Activated T-cell treated with anti-CD3 and anti-CD28 coated beads for 48 hours (primary cell): ENCODE data around the gene OR2W3.

Experiments used
- DNase-seq: peaks from one replicate; pipeline ENCODE4 v3.0.0-alpha.2; 2020; ENCODE audit warnings: low read depth

The OR2W3 gene

GRCh38 chr1:247895163-247895637 is at the start of gene OR2W3:
TSS of gene OR2W3 (plus strand) at chr1:247895587. CDS start at chr1:247895587, 0 bp downstream.
- no peak for DNase-seq

DNA sequence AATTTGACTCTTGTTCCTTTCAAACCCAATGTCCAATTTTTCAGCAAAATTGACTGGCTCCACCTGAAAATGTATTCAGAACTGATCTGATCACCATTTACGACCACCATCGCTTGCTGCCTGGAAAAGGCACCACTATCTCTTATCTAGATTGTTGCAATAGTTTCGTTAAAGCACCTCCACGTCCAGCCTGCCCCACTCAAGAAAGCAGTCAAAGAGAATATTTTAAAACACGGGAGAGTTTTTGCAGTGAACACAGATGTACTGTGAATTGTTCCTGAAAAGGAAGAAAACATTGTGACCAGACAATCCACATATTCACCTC is 49.7 kb upstream of the OR2W3 start:
- no peak for DNase-seq

DNA sequence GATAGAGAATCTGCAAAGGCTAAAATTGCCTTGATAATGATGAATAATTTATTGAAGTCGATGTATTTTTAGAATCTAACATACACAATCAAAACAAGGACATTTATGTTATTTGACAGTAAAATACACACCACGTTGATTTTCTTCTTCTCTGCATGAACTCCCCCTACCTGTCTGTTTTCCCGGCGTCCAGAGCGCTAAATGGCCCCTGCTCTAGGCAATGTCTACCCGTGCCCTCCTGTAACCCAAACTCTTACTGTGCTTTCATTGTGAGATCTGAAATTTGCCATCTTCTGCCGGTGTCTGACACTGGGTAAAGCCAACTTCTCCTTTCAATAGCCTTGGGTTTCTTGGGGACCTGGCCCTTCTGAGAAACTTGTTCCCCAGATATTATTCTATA is 47.0 kb upstream of the OR2W3 start:
- no peak for DNase-seq

DNA sequence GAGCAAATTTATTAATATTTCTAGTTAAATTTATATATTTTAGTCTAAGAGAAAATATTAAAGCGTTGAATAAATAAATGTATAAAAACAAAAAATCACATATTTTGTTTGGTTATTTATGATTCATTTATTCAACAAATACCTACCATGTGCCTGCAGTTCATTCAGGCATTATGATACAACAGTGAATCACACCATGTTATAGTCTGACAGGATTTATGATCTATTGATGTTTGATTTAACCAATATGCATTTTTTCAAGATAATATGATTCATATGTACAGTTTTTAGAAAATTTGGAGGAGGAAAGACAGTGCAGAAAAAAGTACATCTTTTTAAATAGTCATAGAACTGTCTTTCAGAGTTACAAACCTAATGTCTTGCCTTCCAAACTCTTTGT is 45.8 kb upstream of the OR2W3 start:
- no peak for DNase-seq

GRCh38 chr1:247854899-247855545 is 40.4 kb upstream of the OR2W3 start:
- DNase-seq = no peak

DNA sequence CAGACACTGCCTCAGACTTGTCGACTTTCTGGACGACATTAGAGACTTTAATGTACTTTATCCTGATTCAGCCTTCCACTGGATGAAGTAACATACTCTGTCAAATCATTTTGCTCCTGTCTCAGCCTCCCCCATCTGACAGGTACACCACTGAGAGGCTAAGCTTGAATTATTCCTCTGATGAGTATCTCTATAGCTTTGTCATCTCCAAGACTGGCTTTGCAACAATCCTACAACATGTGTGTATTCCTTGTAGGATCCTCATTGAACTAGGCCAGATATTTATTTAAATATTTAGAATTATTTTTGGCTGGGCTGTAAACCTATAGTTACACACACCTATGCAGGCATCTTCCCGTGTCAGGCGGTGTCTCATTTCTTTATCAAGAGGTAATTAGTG is 39.5 kb upstream of the OR2W3 start:
- no peak for DNase-seq

DNA sequence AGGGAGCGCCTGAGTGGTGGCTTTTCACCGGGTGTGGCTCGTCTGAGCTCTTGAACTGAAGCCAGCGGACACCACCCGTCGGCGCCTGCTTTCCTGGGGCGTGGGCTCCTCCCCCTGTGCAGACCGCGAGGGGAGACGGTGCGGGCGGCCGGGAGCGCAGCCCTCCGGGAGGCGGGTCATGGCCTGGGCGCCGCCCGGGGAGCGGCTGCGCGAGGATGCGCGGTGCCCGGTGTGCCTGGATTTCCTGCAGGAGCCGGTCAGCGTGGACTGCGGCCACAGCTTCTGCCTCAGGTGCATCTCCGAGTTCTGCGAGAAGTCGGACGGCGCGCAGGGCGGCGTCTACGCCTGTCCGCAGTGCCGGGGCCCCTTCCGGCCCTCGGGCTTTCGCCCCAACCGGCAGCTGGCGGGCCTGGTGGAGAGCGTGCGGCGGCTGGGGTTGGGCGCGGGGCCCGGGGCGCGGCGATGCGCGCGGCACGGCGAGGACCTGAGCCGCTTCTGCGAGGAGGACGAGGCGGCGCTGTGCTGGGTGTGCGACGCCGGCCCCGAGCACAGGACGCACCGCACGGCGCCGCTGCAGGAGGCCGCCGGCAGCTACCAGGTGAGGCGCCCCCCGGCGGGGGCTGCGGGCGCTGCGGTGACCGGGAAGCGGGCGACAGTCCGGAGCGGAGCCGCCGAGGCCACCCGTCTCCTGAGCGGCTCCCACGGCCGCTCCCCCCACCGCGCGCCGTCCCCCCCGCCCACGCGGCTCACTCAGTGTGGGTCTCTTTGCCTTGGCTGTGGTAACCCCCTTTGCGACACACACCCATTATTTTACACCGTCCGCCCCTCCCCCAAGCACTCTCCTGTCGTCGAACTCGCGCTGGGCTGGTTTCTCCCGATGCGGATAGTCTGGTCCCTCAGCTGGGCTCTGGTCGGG is 38.1 kb upstream of the OR2W3 start, which contains the start of gene TRIM58:
Gene TRIM58, plus strand, starts transcription at position 119 of the 916 bp plus-strand sequence. Its CDS starts 60 bp downstream, at position 179.
- DNase-seq = peak; percentile 43

DNA sequence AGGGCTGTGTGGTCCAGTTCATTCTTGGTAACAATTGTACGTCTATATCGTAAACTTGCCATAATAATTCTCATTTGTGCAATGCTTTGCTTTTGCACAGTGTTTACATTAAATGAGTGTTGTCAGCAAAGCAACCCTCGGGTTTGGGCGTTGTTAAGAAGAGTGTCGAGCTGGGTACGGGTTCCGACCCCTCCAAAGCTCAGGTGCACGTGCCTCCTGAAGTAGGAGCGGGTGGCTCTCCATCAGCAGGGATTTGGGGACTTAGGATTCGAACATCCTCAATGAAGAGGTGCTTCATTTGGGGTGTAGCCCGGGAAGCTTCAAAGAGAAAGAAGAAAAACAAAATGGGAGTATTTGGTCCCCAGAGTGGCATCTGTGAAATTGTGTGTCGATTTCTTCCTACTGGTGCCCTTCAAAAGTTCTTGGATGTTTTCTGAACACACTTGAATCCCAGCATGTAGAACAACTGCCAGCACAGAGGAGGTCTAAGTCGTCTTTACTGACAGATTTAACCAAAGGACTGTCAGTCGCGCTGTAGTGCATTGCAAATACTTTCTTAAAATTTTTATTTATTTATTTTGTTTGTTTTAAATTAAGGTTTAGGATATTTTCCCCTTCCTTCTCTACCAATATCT is 37.3 kb upstream of the OR2W3 start:
- no peak for DNase-seq

GRCh38 chr1:247862756-247863155 is 32.6 kb upstream of the OR2W3 start:
- no peak for DNase-seq

- DNase-seq = no peak
Measured at GRCh38 chr1:247864644-247865043, 30.7 kb upstream of the OR2W3 start.

DNA sequence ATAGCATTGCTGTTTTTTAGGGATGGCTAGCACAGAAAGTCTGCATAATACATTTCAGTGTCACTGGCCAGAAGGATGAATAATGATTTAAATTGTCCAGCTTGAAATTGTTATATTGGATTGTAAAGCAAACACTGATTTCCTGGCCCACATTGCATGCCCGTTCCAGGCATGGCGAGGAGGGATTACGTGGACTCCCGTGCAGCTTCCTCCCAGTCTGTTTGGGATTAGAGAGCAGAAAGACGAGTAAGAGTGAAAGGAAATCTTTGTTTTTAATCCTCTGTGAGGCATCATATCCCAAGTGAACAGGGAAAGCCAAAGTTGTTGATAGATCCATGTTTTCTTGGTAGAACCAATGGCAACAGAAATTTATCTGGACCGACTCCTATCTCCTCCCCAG is 30.0 kb upstream of the OR2W3 start:
- no peak for DNase-seq

- DNase-seq = no peak
Measured at GRCh38 chr1:247883346-247883745, 12.0 kb upstream of the OR2W3 start.

DNA sequence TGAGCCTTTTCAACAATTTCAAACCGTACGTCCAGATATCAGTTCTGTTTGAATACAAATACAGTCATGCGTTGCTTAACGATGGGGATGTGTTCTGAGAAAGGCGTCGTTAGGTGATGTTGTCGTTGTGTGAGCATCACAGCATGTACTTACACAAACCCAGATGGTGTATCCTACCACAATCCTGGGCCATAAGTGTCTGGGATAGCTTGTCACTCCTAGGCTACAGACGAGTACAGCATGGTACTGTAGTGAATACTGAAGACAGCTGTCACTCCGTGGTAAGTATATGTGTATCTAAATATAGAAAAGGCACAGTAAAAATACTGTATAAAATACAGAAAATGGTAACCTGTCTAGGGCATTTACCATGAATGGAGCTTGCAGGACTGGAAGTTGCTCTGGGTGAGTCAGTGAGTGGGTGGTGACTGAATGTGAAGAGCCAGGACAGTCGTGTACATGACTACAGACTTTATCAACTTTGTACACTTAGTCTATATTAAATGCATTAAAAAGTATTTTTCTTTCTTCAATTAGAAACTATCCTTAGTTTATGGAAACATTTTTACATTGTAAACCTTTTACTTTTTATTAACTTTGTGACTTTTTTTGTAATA is 10.5 kb upstream of the OR2W3 start:
- DNase-seq = no peak

DNA sequence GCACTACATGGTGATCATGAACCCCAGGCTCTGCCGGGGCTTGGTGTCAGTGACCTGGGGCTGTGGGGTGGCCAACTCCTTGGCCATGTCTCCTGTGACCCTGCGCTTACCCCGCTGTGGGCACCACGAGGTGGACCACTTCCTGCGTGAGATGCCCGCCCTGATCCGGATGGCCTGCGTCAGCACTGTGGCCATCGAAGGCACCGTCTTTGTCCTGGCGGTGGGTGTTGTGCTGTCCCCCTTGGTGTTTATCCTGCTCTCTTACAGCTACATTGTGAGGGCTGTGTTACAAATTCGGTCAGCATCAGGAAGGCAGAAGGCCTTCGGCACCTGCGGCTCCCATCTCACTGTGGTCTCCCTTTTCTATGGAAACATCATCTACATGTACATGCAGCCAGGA is 589 bp downstream of the OR2W3 start:
- DNase-seq = no peak

GRCh38 chr1:247904122-247904521 is 8.7 kb downstream of the OR2W3 start:
- DNase-seq = no peak

- DNase-seq = no peak
Measured at GRCh38 chr1:247905181-247905580, 9.8 kb downstream of the OR2W3 start.

DNA sequence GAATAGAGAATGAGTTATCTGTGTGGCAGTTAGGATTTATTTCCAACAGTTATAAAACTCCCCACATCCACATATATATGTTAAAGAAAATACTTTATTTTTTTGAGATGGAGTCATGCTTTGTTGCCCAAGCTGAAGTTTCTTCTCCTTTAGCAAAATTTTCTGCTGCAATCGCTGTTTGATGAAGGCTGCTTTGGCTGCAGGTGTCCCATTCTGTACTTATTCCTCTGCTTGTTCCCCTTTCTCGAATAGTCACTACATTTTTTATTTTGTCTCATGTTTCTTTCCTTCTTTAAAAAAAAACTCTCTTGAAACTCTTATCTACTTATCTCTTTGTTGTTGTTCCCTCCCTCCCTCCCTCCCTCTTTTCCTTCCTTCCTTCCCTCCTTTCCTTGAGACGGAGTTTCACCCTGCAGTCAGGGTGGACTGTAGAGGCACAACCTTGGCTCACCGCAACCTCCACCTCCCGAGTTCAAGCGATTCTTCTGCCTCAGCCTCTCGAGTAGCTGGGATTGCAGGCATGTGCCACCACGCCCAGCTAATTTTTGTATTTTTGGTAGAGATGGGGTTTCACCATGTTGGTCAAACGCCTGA is 10.6 kb downstream of the OR2W3 start:
- no peak for DNase-seq

GRCh38 chr1:247906504-247907047 is 11.2 kb downstream of the OR2W3 start:
- DNase-seq = no peak

DNA sequence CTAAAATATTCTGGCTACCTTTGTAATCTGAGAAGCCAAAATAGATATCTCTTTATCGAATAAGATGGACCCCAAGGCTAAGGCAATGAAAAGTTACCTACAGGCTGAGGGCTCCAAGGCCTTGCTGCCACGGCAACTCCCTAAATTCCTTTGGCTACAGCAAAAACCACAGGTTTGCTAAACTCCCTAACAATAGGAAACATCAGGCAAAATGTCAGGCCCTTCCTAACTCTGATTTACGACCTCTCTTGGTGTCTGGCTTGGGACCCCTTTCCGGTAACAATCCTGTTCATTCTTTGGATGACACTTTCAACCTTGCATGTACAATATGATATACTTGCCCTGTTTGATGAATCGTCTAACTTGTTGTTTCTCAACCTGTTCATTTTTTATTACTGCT is 13.4 kb downstream of the OR2W3 start:
- no peak for DNase-seq

- no peak for DNase-seq
Measured at GRCh38 chr1:247913786-247914185, 18.4 kb downstream of the OR2W3 start.

GRCh38 chr1:247914941-247915662 is 19.7 kb downstream of the OR2W3 start:
- DNase-seq = no peak
